ENCODE data around the gene SLC25A22.

- TF ChIP-seq POLR2A (IDR thresholded peaks at IDR 0.05) (no peak), CTCF (IDR thresholded peaks at IDR 0.05) (no peak)
These were observed 38.2 kb upstream of the SLC25A22 start for GRCh38 chr11:836274-836673.
